ENCODE results near the gene DERL3.

DERL3 gene

DNA sequence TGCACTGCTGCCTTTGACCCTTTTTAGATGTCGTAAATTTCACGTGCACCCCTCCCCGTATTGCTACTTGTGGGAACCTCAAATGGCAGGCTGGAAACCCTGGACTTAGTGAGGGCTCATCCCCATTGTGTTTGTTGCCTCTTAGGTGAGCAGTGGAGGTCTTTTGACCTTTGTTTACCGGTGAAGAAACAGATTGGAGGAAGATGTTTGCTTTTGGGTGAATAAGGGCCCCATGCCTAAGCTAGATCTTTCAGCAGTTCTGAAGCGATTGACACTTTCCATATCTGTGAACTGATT, 51.3 kb downstream of the DERL3 start:
- TF ChIP-seq EZH2 (optimal IDR thresholded peaks at IDR 0.05; ENCODE audit: low read depth, low read length): no peak
- TF ChIP-seq CTCF (IDR thresholded peaks at IDR 0.05; ENCODE audit: low read length): no peak
- TF ChIP-seq EZH2phosphoT487 (IDR thresholded peaks at IDR 0.05; ENCODE audit: low read length): no peak
- no peaks in the 10 kb centered on the region for H4K20me1 ChIP-seq (ENCODE audit: insufficient read depth, low read length)
- peaks cover 53% of the 10 kb centered on the region for H3K79me2 ChIP-seq (ENCODE audit: low read length)
- no peaks in the 10 kb centered on the region for H3K9me3 ChIP-seq (replicated peaks; ENCODE audit: insufficient read depth, low read length)
- H3K4me1 ChIP-seq (ENCODE audit: low read length): peaks cover 18% of the 10 kb centered on the region; the same call in 1 of the 2 replicates
- no peak for DNase-seq
- H3K9me2 ChIP-seq (replicated peaks; ENCODE audit: insufficient read depth, low read length): no peaks in the 10 kb centered on the region
- H3K27me3 ChIP-seq (replicated peaks; ENCODE audit: insufficient read depth, low read length): no peaks in the 10 kb centered on the region
- peak overlapping the region; percentile 95; the same call in 1 of the 2 replicates for H3K27ac ChIP-seq (ENCODE audit: low read length)
- H3K4me2 ChIP-seq (ENCODE audit: low read depth, low read length): peak overlapping the region; percentile 100
- 0 out of 2 replicates have a peak overlapping the region, but pooled peaks have one; percentile 65 for H2AFZ ChIP-seq (ENCODE audit: low read length)
- H3K9ac ChIP-seq (ENCODE audit: low read length): peak overlapping the region; percentile 99; the same call in 1 of the 2 replicates
- peaks cover 15% of the 10 kb centered on the region for H3F3A ChIP-seq (ENCODE audit: insufficient read depth, low read length)
- H3K4me3 ChIP-seq (ENCODE audit: low read length): peak overlapping the region; percentile 77
- H3K36me3 ChIP-seq (replicated peaks; ENCODE audit: insufficient read depth, low read length): no peaks in the 10 kb centered on the region

- H3K9me2 ChIP-seq (replicated peaks; ENCODE audit: insufficient read depth, low read length): no peaks in the 10 kb centered on the region
- no peaks in the 10 kb centered on the region for H3K27me3 ChIP-seq (replicated peaks; ENCODE audit: insufficient read depth, low read length)
- peak within 1 kb of the TSS; percentile 77 for H3K4me3 ChIP-seq (ENCODE audit: low read length)
- H3K9me3 ChIP-seq (replicated peaks; ENCODE audit: insufficient read depth, low read length): no peaks in the 10 kb centered on the region
- peak; percentile 89 for DNase-seq
- H3K36me3 ChIP-seq (replicated peaks; ENCODE audit: insufficient read depth, low read length): no peaks in the 10 kb centered on the region
- H3K27ac ChIP-seq (ENCODE audit: low read length): peak within 1 kb of the TSS; percentile 95
- H3K4me1 ChIP-seq (ENCODE audit: low read length): peaks cover 18% of the 10 kb centered on the region; the same call in 1 of the 2 replicates
- TF ChIP-seq EZH2 (optimal IDR thresholded peaks at IDR 0.05; ENCODE audit: low read depth, low read length) (no peak), CTCF (IDR thresholded peaks at IDR 0.05; ENCODE audit: low read length) (no peak)
- peak within 1 kb of the TSS; percentile 100 for H3K4me2 ChIP-seq (ENCODE audit: low read depth, low read length)
- H3K9ac ChIP-seq (ENCODE audit: low read length): peak within 1 kb of the TSS; percentile 99
- H4K20me1 ChIP-seq (ENCODE audit: insufficient read depth, low read length): no peaks in the 10 kb centered on the region
- peaks cover 15% of the 10 kb centered on the region for H3F3A ChIP-seq (ENCODE audit: insufficient read depth, low read length)
- peaks cover 47% of the 10 kb centered on the region for H3K79me2 ChIP-seq (ENCODE audit: low read length)
- peak within 1 kb of the TSS; percentile 69 for H2AFZ ChIP-seq (ENCODE audit: low read length)
Observed at GRCh38 chr22:23786752-23787599, 51.8 kb downstream of the DERL3 start, which contains the start of gene SMARCB1. SMARCB1 (plus strand) TSS chr22:23786966; CDS start chr22:23787170, 204 bp downstream.

DNA sequence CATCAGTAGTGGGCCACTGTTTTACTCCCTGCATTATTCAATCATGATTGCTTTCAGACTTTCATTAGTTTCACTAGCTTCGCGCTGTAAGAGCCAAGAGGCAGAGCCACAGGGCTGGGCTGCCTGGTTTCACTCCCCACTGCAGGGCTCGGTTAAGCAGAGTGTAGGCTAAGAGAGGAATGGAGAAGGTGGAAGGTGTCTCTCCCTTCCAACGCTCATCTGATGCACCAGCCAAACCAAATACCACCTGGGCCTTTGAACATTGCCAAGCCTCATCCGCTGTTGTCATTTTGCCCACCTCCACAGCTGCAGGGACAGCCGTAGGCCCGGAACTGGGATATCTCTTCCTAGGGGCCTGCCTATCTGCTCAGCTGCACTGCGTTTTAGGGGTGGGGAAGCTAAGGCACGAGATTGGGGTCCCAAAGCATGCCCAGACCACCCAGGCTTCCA, 52.5 kb downstream of the DERL3 start:
- H3K9me2 ChIP-seq (replicated peaks; ENCODE audit: insufficient read depth, low read length): no peaks in the 10 kb centered on the region
- peaks cover 18% of the 10 kb centered on the region; the same call in 1 of the 2 replicates for H3K4me1 ChIP-seq (ENCODE audit: low read length)
- H3F3A ChIP-seq (ENCODE audit: insufficient read depth, low read length): peaks cover 15% of the 10 kb centered on the region
- H3K4me3 ChIP-seq (ENCODE audit: low read length): peak overlapping the region; percentile 77
- TF ChIP-seq CTCF (IDR thresholded peaks at IDR 0.05; ENCODE audit: low read length) (no peak), EZH2phosphoT487 (IDR thresholded peaks at IDR 0.05; ENCODE audit: low read length) (no peak), EZH2 (optimal IDR thresholded peaks at IDR 0.05; ENCODE audit: low read depth, low read length) (no peak)
- peak overlapping the region; percentile 69 for H2AFZ ChIP-seq (ENCODE audit: low read length)
- H3K9me3 ChIP-seq (replicated peaks; ENCODE audit: insufficient read depth, low read length): no peaks in the 10 kb centered on the region
- peaks cover 40% of the 10 kb centered on the region for H3K79me2 ChIP-seq (ENCODE audit: low read length)
- H3K27me3 ChIP-seq (replicated peaks; ENCODE audit: insufficient read depth, low read length): no peaks in the 10 kb centered on the region
- DNase-seq: peak; percentile 70
- H3K9ac ChIP-seq (ENCODE audit: low read length): peak overlapping the region; percentile 99
- no peaks in the 10 kb centered on the region for H4K20me1 ChIP-seq (ENCODE audit: insufficient read depth, low read length)
- H3K36me3 ChIP-seq (replicated peaks; ENCODE audit: insufficient read depth, low read length): no peaks in the 10 kb centered on the region
- H3K27ac ChIP-seq (ENCODE audit: low read length): peak overlapping the region; percentile 95
- H3K4me2 ChIP-seq (ENCODE audit: low read depth, low read length): peak overlapping the region; percentile 100

Measured in MM.1S (cell line).